Activated naive CD8-positive, alpha-beta T cell treated with anti-CD3 and anti-CD28 coated beads for 36 hours (primary cell): ENCODE measurements around the gene CEBPB. TPM values are rescaled to one million over a fixed set of nuclear protein-coding genes. Genes with fewer than 3 reads are reported as not detected.

ENCODE experiments used
- DNase-seq: peaks from one replicate; pipeline ENCODE4 v3.0.0; 2021
- H3K27ac Mint-ChIP-seq: one replicate; pipeline ENCODE4 v1.8.0; 2022; ENCODE audit warnings: mild to moderate bottlenecking, moderate library complexity, mixed read lengths
- H3K27me3 Mint-ChIP-seq: one replicate; pipeline ENCODE4 v1.8.0; 2022; ENCODE audit warnings: mild to moderate bottlenecking, mixed read lengths
- H3K36me3 Mint-ChIP-seq: one replicate; pipeline ENCODE4 v1.8.0; 2021; ENCODE audit warnings: mild to moderate bottlenecking, mixed read lengths
- H3K4me1 Mint-ChIP-seq: one replicate; pipeline ENCODE4 v1.8.0; 2021; ENCODE audit warnings: mixed read lengths
- H3K4me3 Mint-ChIP-seq: one replicate; pipeline ENCODE4 v1.8.0; 2022; ENCODE audit warnings: mild to moderate bottlenecking, moderate library complexity, mixed read lengths
- H3K9me3 Mint-ChIP-seq: one replicate; pipeline ENCODE4 v1.8.0; 2022; ENCODE audit warnings: mixed read lengths
- total RNA-seq, 2 experiments: library from RNA; stranded (reverse); gene quantifications; one replicate each; pipeline ENCODE4 v1.2.3, GENCODE V29; 2021

CEBPB gene
- total RNA-seq, 2 experiments from 2014 or later, result 36.4 to 37.7 TPM

DNA sequence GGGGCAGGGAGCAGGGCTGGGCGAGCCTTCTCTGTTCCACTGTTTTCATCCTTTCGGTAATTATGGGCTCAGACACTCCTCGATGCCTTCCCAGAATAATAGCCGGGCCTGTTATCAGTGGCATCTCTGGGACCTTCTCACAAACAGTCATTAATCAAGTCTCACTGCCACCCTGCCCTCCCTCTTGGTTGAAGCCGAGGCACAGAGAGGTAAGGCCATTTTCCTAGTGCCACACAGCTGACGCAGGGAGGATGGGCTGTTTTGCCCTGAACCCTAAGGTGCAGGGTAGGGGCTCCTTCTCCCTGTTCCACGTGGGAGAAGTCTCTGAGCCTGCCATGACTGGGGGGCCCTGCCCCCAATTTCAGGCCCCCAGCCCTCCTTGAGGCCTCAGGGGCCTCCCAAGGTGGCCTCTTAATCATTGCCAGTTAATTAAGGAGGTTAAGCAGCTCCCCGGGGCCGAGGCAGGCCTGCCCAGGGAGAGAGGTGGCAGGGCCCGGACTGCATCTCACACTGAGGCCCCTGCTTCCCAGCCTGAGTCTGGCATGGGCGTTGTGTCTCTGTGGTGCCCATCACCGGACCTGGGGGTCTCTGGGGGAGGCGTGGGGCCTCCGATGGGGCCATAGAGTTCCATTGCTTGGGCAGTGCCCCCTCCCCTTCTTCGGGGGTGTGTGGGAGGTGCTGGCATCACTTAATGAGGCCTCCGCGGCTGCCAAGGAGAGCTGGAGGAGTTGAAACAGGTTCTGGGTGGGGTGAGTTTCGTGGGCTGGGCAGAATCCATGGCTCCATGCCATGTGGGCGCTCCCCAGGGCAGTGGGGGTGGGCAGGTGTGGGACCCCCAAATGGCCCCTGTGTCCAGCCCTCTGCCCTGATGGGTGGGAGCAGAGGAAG is 42.9 kb downstream of the CEBPB start:
- no peak overlapping the region for H3K4me3 Mint-ChIP-seq
- no peaks in the 10 kb centered on the region for H3K36me3 Mint-ChIP-seq
- DNase-seq, result no peak
- H3K27me3 Mint-ChIP-seq, result no peaks in the 10 kb centered on the region
- no peaks in the 10 kb centered on the region for H3K9me3 Mint-ChIP-seq
- H3K27ac Mint-ChIP-seq, result no peak overlapping the region
- H3K4me1 Mint-ChIP-seq, result peaks cover 2% of the 10 kb centered on the region

DNA sequence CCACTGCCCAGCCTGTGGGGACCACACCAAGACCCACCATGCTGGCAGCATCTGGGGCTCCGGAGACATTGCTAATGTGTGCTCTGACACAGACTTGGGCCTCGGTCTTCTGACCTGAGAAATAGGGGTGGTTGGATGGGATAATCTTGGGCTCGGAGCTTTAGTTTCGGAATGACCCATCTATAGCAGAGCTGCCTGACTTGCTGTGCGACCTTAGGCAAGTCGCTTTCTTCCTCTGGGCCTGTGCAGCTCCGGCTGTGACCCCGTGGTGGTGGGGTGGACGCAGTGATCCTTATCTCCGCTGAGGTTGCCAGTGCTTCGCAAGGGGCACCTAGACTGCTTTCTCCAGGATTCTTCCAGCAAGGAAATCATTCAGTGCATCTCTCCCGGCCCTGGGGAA is 43.7 kb downstream of the CEBPB start:
- Mint-ChIP-seq H3K4me3 (no peak overlapping the region), H3K27ac (no peak overlapping the region), H3K36me3 (no peaks in the 10 kb centered on the region), H3K4me1 (peaks cover 2% of the 10 kb centered on the region), H3K9me3 (no peaks in the 10 kb centered on the region), H3K27me3 (no peaks in the 10 kb centered on the region)
- DNase-seq, result no peak

DNA sequence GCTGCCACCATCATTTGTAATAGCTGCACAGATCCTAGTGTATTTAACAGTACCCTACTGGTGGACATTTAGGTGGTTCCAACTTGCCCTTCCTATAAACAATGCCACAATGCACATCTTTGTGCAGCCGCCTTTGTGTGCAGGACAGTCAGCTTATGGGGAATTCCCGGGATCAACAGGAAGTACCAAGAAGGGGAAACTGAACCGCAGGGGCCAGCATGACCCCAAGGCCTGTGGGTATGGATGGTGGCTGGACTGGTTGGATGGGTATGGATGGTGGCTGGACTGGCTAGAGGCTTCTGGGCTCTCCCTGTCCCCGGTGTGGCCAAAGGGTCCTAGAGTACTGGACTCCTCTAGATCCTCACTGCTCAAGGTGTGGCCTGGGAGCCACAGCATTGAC is 46.7 kb downstream of the CEBPB start:
- DNase-seq, result no peak
- peaks cover 2% of the 10 kb centered on the region for H3K4me1 Mint-ChIP-seq
- H3K9me3 Mint-ChIP-seq, result no peaks in the 10 kb centered on the region
- H3K27ac Mint-ChIP-seq, result no peak overlapping the region
- H3K36me3 Mint-ChIP-seq, result no peaks in the 10 kb centered on the region
- no peak overlapping the region for H3K4me3 Mint-ChIP-seq
- H3K27me3 Mint-ChIP-seq, result no peaks in the 10 kb centered on the region

DNA sequence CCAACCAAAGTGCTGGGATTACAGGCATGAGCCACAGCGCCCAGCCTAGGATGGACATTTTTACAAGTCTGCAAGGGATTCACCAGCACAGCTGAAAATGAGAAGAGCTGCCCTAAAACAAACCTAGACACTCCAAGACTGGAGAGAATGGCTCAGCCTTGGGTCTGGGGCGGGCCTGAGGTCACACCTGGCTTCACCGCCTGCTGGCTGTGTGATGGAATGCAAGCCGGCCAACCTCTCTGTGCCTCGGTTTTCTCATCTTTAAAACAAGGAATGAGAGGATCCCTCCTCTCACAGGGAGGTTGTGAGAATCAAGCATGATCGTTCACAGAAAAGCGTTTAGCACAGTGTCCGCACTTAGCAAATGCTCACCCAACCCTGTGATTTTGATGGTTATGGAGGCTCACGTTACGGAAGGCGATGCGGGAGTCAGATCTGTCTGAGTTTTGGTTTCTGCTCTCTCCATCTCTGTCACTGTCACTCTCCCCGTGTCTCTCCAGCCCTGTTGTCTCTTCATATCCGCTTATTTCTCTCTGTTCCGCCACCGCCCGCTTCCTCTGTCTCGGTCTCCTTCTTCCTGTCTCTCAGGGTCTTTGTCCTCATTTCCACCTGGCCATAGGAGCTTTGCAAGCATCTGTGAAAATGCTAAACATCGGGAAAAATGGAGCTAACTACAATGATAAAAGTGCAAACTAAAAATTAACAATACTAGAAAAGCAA is 47.6 kb downstream of the CEBPB start:
- peaks cover 2% of the 10 kb centered on the region for H3K4me1 Mint-ChIP-seq
- no peaks in the 10 kb centered on the region for H3K27me3 Mint-ChIP-seq
- H3K36me3 Mint-ChIP-seq, result no peaks in the 10 kb centered on the region
- H3K4me3 Mint-ChIP-seq, result no peak overlapping the region
- H3K9me3 Mint-ChIP-seq, result no peaks in the 10 kb centered on the region
- no peak for DNase-seq
- no peak overlapping the region for H3K27ac Mint-ChIP-seq

DNA sequence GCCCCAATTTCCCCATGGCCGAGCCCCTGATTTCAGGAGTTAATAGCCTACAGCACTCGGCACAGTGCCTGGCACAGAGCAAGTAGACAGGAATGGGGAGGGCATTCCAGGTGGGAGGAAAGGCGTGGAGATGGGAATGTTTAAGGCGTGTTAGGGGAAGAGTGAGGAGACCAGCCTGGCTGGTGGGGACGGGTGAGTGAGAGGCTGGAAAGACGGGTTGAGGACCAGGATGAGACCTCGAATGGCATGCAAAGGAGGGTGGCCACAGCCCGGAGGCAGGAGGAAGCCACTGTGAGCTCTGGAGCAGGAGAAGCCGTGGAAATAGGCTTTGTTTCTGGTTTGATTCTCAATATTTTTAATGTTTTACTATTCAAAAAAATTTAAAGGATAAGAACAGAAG is 49.5 kb downstream of the CEBPB start:
- H3K27me3 Mint-ChIP-seq, result no peaks in the 10 kb centered on the region

DNA sequence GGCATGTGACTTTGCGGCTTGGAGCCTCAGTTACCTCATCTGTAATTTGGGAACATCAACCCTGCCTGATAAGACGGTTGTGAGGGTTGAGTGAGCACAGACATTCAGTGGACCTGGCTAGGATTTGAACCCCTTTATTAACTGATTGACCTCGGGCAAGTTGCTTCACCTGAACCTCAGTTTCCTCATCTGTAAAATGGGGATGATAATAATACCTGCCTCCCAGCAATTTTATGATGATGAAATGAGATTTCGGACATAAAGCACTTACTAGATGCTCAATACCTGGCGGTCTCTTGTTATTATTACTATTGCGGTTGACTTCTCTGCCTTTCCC is 51.5 kb downstream of the CEBPB start:
- no peaks in the 10 kb centered on the region for H3K4me1 Mint-ChIP-seq
- H3K9me3 Mint-ChIP-seq, result no peaks in the 10 kb centered on the region
- no peaks in the 10 kb centered on the region for H3K36me3 Mint-ChIP-seq
- DNase-seq, result no peak
- H3K27ac Mint-ChIP-seq, result no peak overlapping the region
- no peak overlapping the region for H3K4me3 Mint-ChIP-seq
- H3K27me3 Mint-ChIP-seq, result no peaks in the 10 kb centered on the region

More for the DNA sequence above, 49.5 kb downstream of the CEBPB start:
- Mint-ChIP-seq H3K4me1 (peaks cover 2% of the 10 kb centered on the region), H3K36me3 (no peaks in the 10 kb centered on the region), H3K9me3 (no peaks in the 10 kb centered on the region), H3K4me3 (no peak overlapping the region), H3K27ac (no peak overlapping the region)
- no peak for DNase-seq

Other genes starting within 250 kb of the CEBPB start
- gene SNAI1, start 207.8 kb upstream of the CEBPB start, total RNA-seq, result under 1 TPM; 0.82 to 0.93 TPM
- gene UBE2V1, start 77.7 kb upstream of the CEBPB start, total RNA-seq, result 100 to 1,000 TPM; 150 to 156 TPM
- gene PEDS1, start 37.1 kb upstream of the CEBPB start, total RNA-seq, result 10 to 100 TPM; 17.4 to 19.3 TPM